Neutrophil (primary cell): ENCODE data around the gene STH.

Experiments
- H3K27ac ChIP-seq: fragments of 200-600 bp; sonication (generic); 2 replicates; pipeline ENCODE4 v1.5.1; 2016; ENCODE audit warnings: mild to moderate bottlenecking, moderate library complexity
- H3K27me3 ChIP-seq: fragments of 200-600 bp; sonication (generic); 2 replicates; pipeline ENCODE4 v1.6.0; 2016; ENCODE audit warnings: mild to moderate bottlenecking
- H3K36me3 ChIP-seq: fragments of 200-600 bp; sonication (generic); 2 replicates; pipeline ENCODE4 v1.5.1; 2017
- H3K4me1 ChIP-seq, 2 experiments: fragments of 200-600 bp in 1 of 2; sonication (generic) in 1 of 2; 1 replicate in 1 of 2; 2 replicates in 1 of 2; pipeline versions ENCODE4 v1.5.1 to v1.6.1; 2013 to 2016; ENCODE audit warnings: low read depth in 1 of 2, low read length in 1 of 2, mild to moderate bottlenecking in 1 of 2, moderate library complexity in 1 of 2; ENCODE audit not compliant: control insufficient read depth in 1 of 2, insufficient read depth in 1 of 2
- H3K4me3 ChIP-seq, 2 experiments: fragments of 200-600 bp in 1 of 2; sonication (generic) in 1 of 2; 1 replicate in 1 of 2; 2 replicates in 1 of 2; pipeline ENCODE4 v1.5.1; 2013 to 2016; ENCODE audit warnings: low read depth in 1 of 2, low read length in 1 of 2, mild to moderate bottlenecking in 1 of 2, moderate library complexity in 1 of 2
- H3K9me3 ChIP-seq: fragments of 200-600 bp; sonication (generic); 2 replicates; pipeline ENCODE4 v1.5.1; 2016
- CTCF ChIP-seq: fragments of 200-600 bp; sonication (generic); IDR thresholded peaks from 2 replicates; pipeline ENCODE4 v1.5.1; 2016; ENCODE audit warnings: antibody characterized with exemption

The STH gene

GRCh38 chr17:46035112-46035818 is 36.2 kb downstream of the STH start:
- Histone ChIP-seq H3K27me3 (no peaks in the 10 kb centered on the region), H3K36me3 (peaks cover 100% of the 10 kb centered on the region), H3K4me3 (no peak overlapping the region), H3K4me1 (no peaks in the 10 kb centered on the region), H3K27ac (no peak overlapping the region), H3K9me3 (no peaks in the 10 kb centered on the region)
- no peak for TF ChIP-seq CTCF

GRCh38 chr17:46036491-46036890 is 37.4 kb downstream of the STH start:
- no peaks in the 10 kb centered on the region for H3K9me3 ChIP-seq
- H3K4me1 ChIP-seq = no peaks in the 10 kb centered on the region
- no peak overlapping the region for H3K4me3 ChIP-seq
- TF ChIP-seq CTCF = no peak
- no peaks in the 10 kb centered on the region for H3K27me3 ChIP-seq
- H3K27ac ChIP-seq = no peak overlapping the region
- H3K36me3 ChIP-seq = peaks cover 100% of the 10 kb centered on the region

GRCh38 chr17:46037722-46038255 is 38.7 kb downstream of the STH start:
- no peak overlapping the region for H3K27ac ChIP-seq
- H3K4me3 ChIP-seq = no peak overlapping the region
- H3K27me3 ChIP-seq = no peaks in the 10 kb centered on the region
- H3K4me1 ChIP-seq = no peaks in the 10 kb centered on the region
- peaks cover 96% of the 10 kb centered on the region for H3K36me3 ChIP-seq
- no peaks in the 10 kb centered on the region for H3K9me3 ChIP-seq
- TF ChIP-seq CTCF = no peak

GRCh38 chr17:46038414-46038813 is 39.4 kb downstream of the STH start:
- no peak overlapping the region for H3K4me3 ChIP-seq
- no peaks in the 10 kb centered on the region for H3K4me1 ChIP-seq
- no peaks in the 10 kb centered on the region for H3K27me3 ChIP-seq
- H3K9me3 ChIP-seq = no peaks in the 10 kb centered on the region
- no peak for TF ChIP-seq CTCF
- H3K27ac ChIP-seq = no peak overlapping the region
- H3K36me3 ChIP-seq = peaks cover 94% of the 10 kb centered on the region

- Histone ChIP-seq H3K36me3 (peaks cover 92% of the 10 kb centered on the region), H3K4me3 (no peak overlapping the region), H3K27ac (no peak overlapping the region)
Observed at GRCh38 chr17:46038937-46039336, 39.9 kb downstream of the STH start.

More at GRCh38 chr17:46038937-46039336, 39.9 kb downstream of the STH start:
- no peaks in the 10 kb centered on the region for H3K27me3 ChIP-seq
- no peaks in the 10 kb centered on the region for H3K4me1 ChIP-seq
- no peak for TF ChIP-seq CTCF
- no peaks in the 10 kb centered on the region for H3K9me3 ChIP-seq
